Suprapubic skin (tissue), 4 donors: Measurements from ENCODE around the gene SLC4A9.

Source experiments
- CTCF ChIP-seq, 2 donors: fragments of 200-600 bp in 1 of 2; fragments of 450-650 bp in 1 of 2; sonication (generic) in 1 of 2; IDR thresholded peaks; one replicate each; pipeline ENCODE4 v1.5.1; 2016 to 2019; ENCODE audit warnings: antibody characterized with exemption in 2 of 2, mild to moderate bottlenecking in 1 of 2, moderate library complexity in 1 of 2
- POLR2A ChIP-seq, 2 donors: fragments of 450-650 bp; IDR thresholded peaks; one replicate each; pipeline ENCODE4 v1.6.1; 2017; ENCODE audit warnings: antibody characterized with exemption in 2 of 2, mild to moderate bottlenecking in 2 of 2, moderate library complexity in 2 of 2
- POLR2AphosphoS5 ChIP-seq, 3 donors: sonication (generic); formaldehyde crosslinking; IDR thresholded peaks; one replicate each; pipeline ENCODE4 v1.6.1; 2017; ENCODE audit warnings: antibody characterized with exemption in 3 of 3

GRCh38 chr5:140360101-140360500 is at the start of gene SLC4A9:
- TF ChIP-seq CTCF (IDR thresholded peaks at IDR 0.05) = no peak
- no peak for TF ChIP-seq POLR2A (IDR thresholded peaks at IDR 0.05)
- TF ChIP-seq POLR2AphosphoS5 (IDR thresholded peaks at IDR 0.05) = no peak
